MCF 10A (cell line): ENCODE results near the gene C1S. TPM values are rescaled to one million over a fixed set of nuclear protein-coding genes. Genes with fewer than 3 reads are reported as not detected.

Source experiments
- BruUV-seq: library from RNA; stranded (reverse); fragments of 400-500 nt; replicated peaks from 2 replicates; lab custom pipeline; 2021; lab: Mats Ljungman, UMichigan
- CTCF ChIA-PET: fragments of 300-600 bp; sonication (Branson Sonifier 250); formaldehyde crosslinking; extraction: SDS; loops from one replicate; lab custom pipeline; 2021; ENCODE audit warnings: antibody characterized with exemption, inconsistent platforms; lab: Yijun Ruan, JAX
- POLR2A ChIA-PET: fragments of 300-600, 350-650 bp; sonication (Branson Sonifier 250); formaldehyde crosslinking; extraction: SDS; loops from one replicate; lab custom pipeline; 2020; ENCODE audit warnings: antibody characterized with exemption, inconsistent platforms; lab: Yijun Ruan, JAX
- DNase-seq: peaks from one replicate; pipeline ENCODE4 v3.0.0-alpha.2; 2018; ENCODE audit not compliant: unreplicated experiment
- H3K27ac Mint-ChIP-seq: one replicate; pipeline ENCODE4 v1.8.0; 2022; ENCODE audit warnings: mild to moderate bottlenecking, low read depth, mixed read lengths; ENCODE audit not compliant: unreplicated experiment
- H3K27me3 Mint-ChIP-seq: one replicate; pipeline ENCODE4 v1.8.0; 2022; ENCODE audit warnings: mixed read lengths; ENCODE audit not compliant: insufficient read depth, unreplicated experiment
- H3K36me3 Mint-ChIP-seq: one replicate; pipeline ENCODE4 v1.8.0; 2022; ENCODE audit warnings: mild to moderate bottlenecking, moderate library complexity, mixed read lengths; ENCODE audit not compliant: insufficient read depth, unreplicated experiment
- H3K4me1 Mint-ChIP-seq: one replicate; pipeline ENCODE4 v1.8.0; 2022; ENCODE audit warnings: mixed read lengths; ENCODE audit not compliant: insufficient read depth, unreplicated experiment
- H3K4me3 Mint-ChIP-seq: one replicate; pipeline ENCODE4 v1.8.0; 2022; ENCODE audit warnings: mild to moderate bottlenecking, moderate library complexity, mixed read lengths; ENCODE audit not compliant: unreplicated experiment
- H3K9me3 Mint-ChIP-seq: one replicate; pipeline ENCODE4 v1.8.0; 2022; ENCODE audit warnings: mixed read lengths; ENCODE audit not compliant: unreplicated experiment
- CTCF ChIP-seq: fragments of 200-600 bp; IDR thresholded peaks from one replicate; pipeline ENCODE4 v1.8.0; 2022; ENCODE audit warnings: antibody characterized with exemption, mild to moderate bottlenecking; ENCODE audit not compliant: unreplicated experiment
- intact Hi-C: fragments of 100-400 bp; cut with micrococcal nuclease; formaldehyde crosslinking; loops from 2 replicates; pipeline ENCODE4 v1.14.1; 2022
- total RNA-seq: library from RNA; stranded (reverse); gene quantifications from 2 replicates; pipeline ENCODE4 v1.2.3, GENCODE V29; 2022

Gene C1S
- total RNA-seq, 1 experiment from 2014 or later: 6.0 TPM

DNA sequence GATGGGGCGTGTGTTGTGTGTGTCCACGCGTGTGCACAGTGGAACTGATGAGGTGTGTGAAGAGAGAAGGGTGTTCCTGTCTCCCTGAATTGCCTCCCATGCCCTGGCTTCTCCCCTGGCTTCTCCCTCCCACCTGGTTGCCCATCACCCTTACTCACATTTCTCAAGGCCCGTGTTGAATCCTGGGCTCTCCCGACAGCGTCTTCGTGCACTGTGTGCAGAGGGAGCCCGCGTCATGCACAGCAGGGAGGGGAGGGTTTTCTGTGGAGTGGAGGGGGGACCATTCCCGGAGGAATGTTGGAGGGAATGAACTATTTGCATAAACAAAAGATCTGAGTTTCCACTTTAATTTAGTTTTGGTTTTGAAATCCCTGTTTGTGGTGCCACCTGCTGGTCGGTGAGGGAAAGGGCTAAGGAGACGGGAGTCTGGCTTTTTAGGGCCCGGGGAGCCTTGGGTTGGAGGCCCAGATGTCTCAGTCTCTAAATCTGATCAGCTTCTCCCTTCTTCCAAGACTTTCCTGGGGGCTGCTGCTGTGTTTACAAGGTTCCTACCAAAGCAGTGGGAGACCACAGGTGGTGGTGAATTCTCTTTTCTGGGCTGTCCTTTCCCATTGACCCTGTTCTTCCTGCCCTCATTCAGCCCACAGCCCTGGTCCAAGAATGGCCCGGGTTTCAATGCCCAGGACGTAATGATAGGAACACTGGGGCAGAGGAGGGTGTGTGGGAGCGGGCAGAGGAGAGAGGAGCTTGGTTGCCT, 31.9 kb downstream of the C1S start, which contains the start of gene C1R:
Gene C1R (minus strand): TSS at position 217 of the 757 bp plus-strand sequence. CDS start 57 bp downstream, at position 160.
- Mint-ChIP-seq H3K27ac (peak within 1 kb of the TSS; percentile 93), H3K27me3 (no peaks in the 10 kb centered on the region), H3K4me3 (peak within 1 kb of the TSS; percentile 79), H3K9me3 (no peaks in the 10 kb centered on the region), H3K4me1 (peaks cover 26% of the 10 kb centered on the region), H3K36me3 (peaks cover 43% of the 10 kb centered on the region)
- ChIA-PET POLR2A (interaction anchor here (0.6 to 9.4 kb wide), 14 partner anchors 12 to 362 kb away, joined by 3 to 96 read pairs (median 5); partner anchors contain the start of genes C1RL, C1S and LPCAT3), CTCF (interaction anchor here (0.6 to 10.6 kb wide), 21 partner anchors 10 to 146 kb away, joined by 3 to 116 read pairs (median 4); partner anchors contain the start of genes C1RL and C1S)
- TF ChIP-seq CTCF: peak; percentile 75
- intact Hi-C loops: loop anchor here (1.0 to 5.0 kb wide), 5 partner anchors 17 to 148 kb away; partner anchors contain the start of genes C12orf57, C1RL, C1S and EMG1
- peak; percentile 88 for DNase-seq
- BruUV-seq: no TSS peak

GRCh38 chr12:7092986-7093460, 32.5 kb downstream of the C1S start:
- intact Hi-C loops: loop anchor here (1.0 to 5.0 kb wide), 5 partner anchors 16 to 149 kb away; partner anchors contain the start of genes C12orf57, C1RL, C1S and EMG1
- no peak for DNase-seq
- CTCF ChIA-PET: interaction anchor here (0.6 to 10.6 kb wide), 21 partner anchors 10 to 147 kb away, joined by 3 to 116 read pairs (median 4); partner anchors contain the start of genes C1RL and C1S
- Mint-ChIP-seq H3K27me3 (no peaks in the 10 kb centered on the region), H3K4me1 (peaks cover 26% of the 10 kb centered on the region), H3K9me3 (no peaks in the 10 kb centered on the region), H3K4me3 (peak overlapping the region; percentile 79), H3K27ac (peak overlapping the region; percentile 93), H3K36me3 (peaks cover 48% of the 10 kb centered on the region)
- no TSS peak for BruUV-seq
- no peak for TF ChIP-seq CTCF
- POLR2A ChIA-PET: interaction anchor here (0.8 to 9.4 kb wide), 12 partner anchors 12 to 148 kb away, joined by 3 to 96 read pairs (median 5); partner anchors contain the start of genes C1RL and C1S

- BruUV-seq: no TSS peak
- no peak for DNase-seq
- Mint-ChIP-seq H3K9me3 (no peaks in the 10 kb centered on the region), H3K27me3 (no peaks in the 10 kb centered on the region), H3K4me1 (peaks cover 26% of the 10 kb centered on the region), H3K36me3 (peaks cover 48% of the 10 kb centered on the region), H3K27ac (no peak overlapping the region), H3K4me3 (no peak overlapping the region)
- intact Hi-C loops: loop anchor here (5.0 kb wide), 1 partner anchor 121 kb away; the partner anchor contains the start of genes EMG1 and PHB2
- ChIA-PET CTCF (interaction anchor here (0.5 to 10.6 kb wide), 14 partner anchors 12 to 79 kb away, joined by 3 to 116 read pairs (median 6); partner anchors contain the start of genes C1RL and C1S), POLR2A (interaction anchor here (0.7 to 9.4 kb wide), 10 partner anchors 11 to 149 kb away, joined by 3 to 96 read pairs (median 8); partner anchors contain the start of genes C1RL and C1S)
- no peak for TF ChIP-seq CTCF
These were observed 33.0 kb downstream of the C1S start for GRCh38 chr12:7093486-7093885.
